Measurements from ENCODE around the gene TNXB. TPM values are rescaled to one million over a fixed set of nuclear protein-coding genes. Genes with fewer than 3 reads are reported as not detected.
"Not testable (repeated sequence)": the region's sequence is repeated elsewhere in the genome, so short reads cannot be mapped to it uniquely, and the experiment has no call there.

Gene TNXB
- total RNA-seq, 2 donors from 2014 or later, result 7.3 to 20.1 TPM

GRCh38 chr6:32046450-32047083 is 62.6 kb downstream of the TNXB start:
- no peaks in the 10 kb centered on the region for H3K4me1 ChIP-seq
- H3K36me3 ChIP-seq, result no peaks in the 10 kb centered on the region
- no peaks in the 10 kb centered on the region for H3K9me3 ChIP-seq
- no peak overlapping the region for H3K27ac ChIP-seq
- peak; percentile 23 for DNase-seq
- intact Hi-C loops (cut with DNase I), result no loop called here
- H3K4me3 ChIP-seq, result no peak overlapping the region
- no peak overlapping the region for H3K9ac ChIP-seq (ENCODE audit: low read depth in 2 of 2, low read length in 2 of 2)
- no peaks in the 10 kb centered on the region for H3K27me3 ChIP-seq
- TF ChIP-seq CTCF (IDR thresholded peaks at IDR 0.05), result no peak

DNA sequence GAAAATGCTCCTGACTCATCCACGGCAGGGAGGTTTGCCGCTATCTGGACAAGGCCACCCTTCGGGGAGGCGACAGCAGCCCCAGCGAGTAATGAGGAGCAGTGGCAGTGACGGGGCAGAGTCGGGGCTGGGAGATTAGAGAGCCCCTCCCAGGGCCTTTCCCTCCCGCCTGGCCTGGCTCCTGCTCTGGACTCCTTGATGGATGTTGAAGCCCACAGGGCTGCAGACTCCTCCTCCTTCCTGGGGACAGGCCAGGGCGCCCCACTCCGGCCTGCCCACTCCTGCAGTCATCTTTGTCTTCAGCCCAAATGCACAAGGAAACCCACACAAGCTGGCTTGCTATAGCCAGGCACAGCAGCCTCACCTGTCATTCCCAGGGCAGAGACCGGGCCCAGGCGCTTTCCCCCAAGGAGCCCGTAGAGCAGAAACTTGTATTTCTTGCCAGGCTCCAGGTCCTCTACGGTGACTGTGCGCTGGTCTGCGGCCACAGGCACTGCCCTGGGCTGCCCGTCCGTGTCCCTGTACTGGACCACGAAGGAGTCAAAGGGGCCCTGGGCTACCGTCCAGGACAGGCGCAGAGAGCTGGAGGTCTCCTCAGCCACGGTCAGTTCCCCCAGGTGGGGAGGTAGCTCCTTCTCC is 63.2 kb downstream of the TNXB start:
- intact Hi-C loops (cut with DNase I), result no loop called here
- Histone ChIP-seq H3K4me3 (no peak overlapping the region), H3K9ac (ENCODE audit: low read depth in 2 of 2, low read length in 2 of 2) (no peak overlapping the region), H3K27me3 (no peaks in the 10 kb centered on the region), H3K27ac (no peak overlapping the region), H3K9me3 (no peaks in the 10 kb centered on the region), H3K4me1 (no peaks in the 10 kb centered on the region), H3K36me3 (no peaks in the 10 kb centered on the region)
- no peak for DNase-seq
- no peak for TF ChIP-seq CTCF (IDR thresholded peaks at IDR 0.05)

GRCh38 chr6:32044916-32045315 is 64.2 kb downstream of the TNXB start:
- DNase-seq; H3K4me3 ChIP-seq; H3K9me3 ChIP-seq; H3K27me3 ChIP-seq; intact Hi-C loops (cut with DNase I); H3K27ac ChIP-seq; H3K36me3 ChIP-seq; H3K9ac ChIP-seq (ENCODE audit: low read depth in 2 of 2, low read length in 2 of 2); H3K4me1 ChIP-seq: not testable (repeated sequence)

DNA sequence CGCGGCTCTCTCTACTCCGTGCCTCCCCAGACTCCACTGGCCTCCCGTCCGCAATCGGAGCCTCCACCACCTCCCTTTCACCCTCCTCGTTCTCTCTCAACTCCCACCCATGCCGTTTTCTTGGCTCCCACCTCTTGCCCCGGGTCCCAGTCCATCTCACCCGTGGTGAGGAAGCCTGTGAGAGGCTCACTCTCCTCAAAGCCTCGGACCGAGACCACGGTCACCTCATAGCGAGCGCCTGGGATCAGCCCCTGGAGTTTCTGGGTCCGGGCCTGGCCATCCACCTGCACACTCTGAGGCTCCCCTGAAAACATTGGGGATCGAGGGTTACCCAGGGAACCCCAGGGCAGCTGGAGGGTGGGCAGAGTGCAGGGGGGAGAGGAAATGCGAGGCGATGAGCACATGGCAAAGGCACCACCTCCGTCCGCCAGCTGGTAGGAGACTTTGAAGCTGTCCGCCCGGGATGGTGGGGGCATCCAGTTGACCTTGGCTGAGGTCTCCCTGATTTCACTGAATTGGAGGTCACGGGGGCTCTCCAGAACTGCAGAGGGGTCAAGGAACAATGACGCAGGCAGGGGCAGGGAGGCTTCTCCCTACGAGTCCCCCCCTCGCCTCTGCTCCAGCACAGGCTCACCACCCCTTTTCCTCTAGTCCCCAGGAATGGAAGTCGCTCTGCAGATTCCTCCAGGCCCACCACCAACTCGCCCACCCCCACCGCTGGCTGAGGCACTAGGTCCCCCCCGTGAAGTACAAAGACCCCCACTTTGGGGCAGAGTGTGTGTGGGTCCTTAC is 65.4 kb downstream of the TNXB start:
- H3K9ac ChIP-seq (ENCODE audit: low read depth in 2 of 2, low read length in 2 of 2); H3K27ac ChIP-seq; H3K27me3 ChIP-seq; H3K36me3 ChIP-seq; intact Hi-C loops (cut with DNase I); DNase-seq; H3K9me3 ChIP-seq; H3K4me3 ChIP-seq; H3K4me1 ChIP-seq: not testable (repeated sequence)

DNA sequence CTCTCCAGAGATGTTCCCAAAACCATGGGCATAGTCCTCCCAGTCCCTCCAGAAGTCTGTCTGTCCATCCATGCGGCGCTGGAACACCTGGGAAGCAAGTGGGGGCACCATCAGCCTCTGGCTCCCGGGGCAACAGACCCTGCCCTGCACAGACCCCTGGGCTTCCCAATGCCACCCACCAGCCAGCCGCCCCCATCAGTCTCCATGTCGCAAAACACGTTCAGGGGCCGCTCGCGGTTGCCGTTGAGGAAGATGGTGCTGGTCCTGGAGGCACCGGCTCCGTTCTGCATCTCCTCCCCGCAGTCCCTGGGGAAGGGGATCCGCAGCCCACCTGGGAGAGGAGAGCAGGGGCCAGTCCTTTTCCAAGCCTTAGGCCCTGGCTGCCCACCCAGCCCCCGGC is 66.9 kb downstream of the TNXB start:
- H3K4me1 ChIP-seq; H3K27ac ChIP-seq; DNase-seq; H3K9me3 ChIP-seq; H3K27me3 ChIP-seq; H3K4me3 ChIP-seq; intact Hi-C loops (cut with DNase I); H3K36me3 ChIP-seq; H3K9ac ChIP-seq (ENCODE audit: low read depth in 2 of 2, low read length in 2 of 2): not testable (repeated sequence)

DNA sequence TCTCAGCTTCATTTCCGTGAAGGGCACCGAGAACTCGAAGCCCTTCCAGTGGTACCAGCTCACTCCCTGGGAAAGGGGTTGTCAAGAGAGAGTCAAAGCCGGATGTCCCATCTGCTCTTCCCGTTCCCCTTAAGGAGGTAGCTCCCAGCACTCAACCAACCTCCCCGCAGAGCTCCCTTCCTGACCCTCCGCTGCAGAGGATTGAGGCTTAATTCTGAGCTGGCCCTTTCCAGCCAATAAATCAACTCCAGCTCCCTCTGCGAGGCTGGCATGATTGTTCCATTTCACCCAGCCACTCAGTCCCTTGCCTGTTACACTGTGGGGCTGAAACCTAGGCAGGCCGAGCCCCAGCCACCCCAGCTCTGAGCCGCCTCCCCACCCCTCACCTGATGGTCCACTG is 67.8 kb downstream of the TNXB start:
- H3K27ac ChIP-seq; intact Hi-C loops (cut with DNase I); H3K9me3 ChIP-seq; DNase-seq; H3K4me1 ChIP-seq; H3K27me3 ChIP-seq; H3K9ac ChIP-seq (ENCODE audit: low read depth in 2 of 2, low read length in 2 of 2); H3K36me3 ChIP-seq; H3K4me3 ChIP-seq: not testable (repeated sequence)

DNA sequence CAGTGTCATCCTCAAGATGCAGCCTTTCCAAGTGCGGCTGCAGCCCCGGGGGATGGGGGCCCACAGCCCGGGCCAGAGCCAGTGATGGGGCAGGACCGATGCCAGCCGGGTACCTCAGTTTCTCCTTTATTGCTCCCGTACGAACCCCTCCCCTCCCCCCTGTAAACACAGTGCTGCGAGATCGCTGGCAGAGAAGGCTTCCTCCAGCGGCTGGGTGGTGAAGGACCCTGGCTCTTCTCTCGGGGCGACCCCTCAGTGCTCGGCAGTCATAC is 68.2 kb downstream of the TNXB start:
- DNase-seq; H3K9me3 ChIP-seq; H3K27ac ChIP-seq; H3K27me3 ChIP-seq; H3K4me1 ChIP-seq; intact Hi-C loops (cut with DNase I); H3K9ac ChIP-seq (ENCODE audit: low read depth in 2 of 2, low read length in 2 of 2); H3K36me3 ChIP-seq; H3K4me3 ChIP-seq: not testable (repeated sequence)

DNA sequence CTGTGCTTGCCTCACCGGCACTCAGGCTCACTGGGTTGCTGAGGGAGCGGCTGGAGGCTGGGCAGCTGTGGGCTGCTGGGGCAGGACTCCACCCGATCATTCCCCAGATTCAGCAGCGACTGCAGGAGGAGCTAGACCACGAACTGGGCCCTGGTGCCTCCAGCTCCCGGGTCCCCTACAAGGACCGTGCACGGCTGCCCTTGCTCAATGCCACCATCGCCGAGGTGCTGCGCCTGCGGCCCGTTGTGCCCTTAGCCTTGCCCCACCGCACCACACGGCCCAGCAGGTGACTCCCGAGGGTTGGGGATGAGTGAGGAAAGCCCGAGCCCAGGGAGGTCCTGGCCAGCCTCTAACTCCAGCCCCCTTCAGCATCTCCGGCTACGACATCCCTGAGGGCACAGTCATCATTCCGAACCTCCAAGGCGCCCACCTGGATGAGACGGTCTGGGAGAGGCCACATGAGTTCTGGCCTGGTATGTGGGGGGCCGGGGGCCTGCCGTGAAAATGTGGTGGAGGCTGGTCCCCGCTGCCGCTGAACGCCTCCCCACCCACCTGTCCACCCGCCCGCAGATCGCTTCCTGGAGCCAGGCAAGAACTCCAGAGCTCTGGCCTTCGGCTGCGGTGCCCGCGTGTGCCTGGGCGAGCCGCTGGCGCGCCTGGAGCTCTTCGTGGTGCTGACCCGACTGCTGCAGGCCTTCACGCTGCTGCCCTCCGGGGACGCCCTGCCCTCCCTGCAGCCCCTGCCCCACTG is 68.7 kb downstream of the TNXB start:
- H3K36me3 ChIP-seq; DNase-seq; intact Hi-C loops (cut with DNase I); H3K4me1 ChIP-seq; H3K9ac ChIP-seq (ENCODE audit: low read depth in 2 of 2, low read length in 2 of 2); H3K9me3 ChIP-seq; H3K4me3 ChIP-seq; H3K27me3 ChIP-seq; H3K27ac ChIP-seq: not testable (repeated sequence)

DNA sequence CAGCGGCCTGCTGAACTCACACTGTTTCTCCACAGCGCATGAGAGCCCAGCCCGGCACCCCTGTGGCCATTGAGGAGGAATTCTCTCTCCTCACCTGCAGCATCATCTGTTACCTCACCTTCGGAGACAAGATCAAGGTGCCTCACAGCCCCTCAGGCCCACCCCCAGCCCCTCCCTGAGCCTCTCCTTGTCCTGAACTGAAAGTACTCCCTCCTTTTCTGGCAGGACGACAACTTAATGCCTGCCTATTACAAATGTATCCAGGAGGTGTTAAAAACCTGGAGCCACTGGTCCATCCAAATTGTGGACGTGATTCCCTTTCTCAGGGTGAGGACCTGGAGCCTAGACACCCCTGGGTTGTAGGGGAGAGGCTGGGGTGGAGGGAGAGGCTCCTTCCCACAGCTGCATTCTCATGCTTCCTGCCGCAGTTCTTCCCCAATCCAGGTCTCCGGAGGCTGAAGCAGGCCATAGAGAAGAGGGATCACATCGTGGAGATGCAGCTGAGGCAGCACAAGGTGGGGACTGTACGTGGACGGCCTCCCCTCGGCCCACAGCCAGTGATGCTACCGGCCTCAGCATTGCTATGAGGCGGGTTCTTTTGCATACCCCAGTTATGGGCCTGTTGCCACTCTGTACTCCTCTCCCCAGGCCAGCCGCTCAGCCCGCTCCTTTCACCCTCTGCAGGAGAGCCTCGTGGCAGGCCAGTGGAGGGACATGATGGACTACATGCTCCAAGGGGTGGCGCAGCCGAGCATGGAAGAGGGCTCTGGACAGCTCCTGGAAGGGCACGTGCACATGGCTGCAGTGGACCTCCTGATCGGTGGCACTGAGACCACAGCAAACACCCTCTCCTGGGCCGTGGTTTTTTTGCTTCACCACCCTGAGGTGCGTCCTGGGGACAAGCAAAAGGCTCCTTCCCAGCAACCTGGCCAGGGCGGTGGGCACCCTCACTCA is 69.5 kb downstream of the TNXB start:
- H3K4me3 ChIP-seq; H3K27me3 ChIP-seq; H3K36me3 ChIP-seq; intact Hi-C loops (cut with DNase I); H3K9me3 ChIP-seq; H3K27ac ChIP-seq; DNase-seq; H3K4me1 ChIP-seq; H3K9ac ChIP-seq (ENCODE audit: low read depth in 2 of 2, low read length in 2 of 2): not testable (repeated sequence)

DNA sequence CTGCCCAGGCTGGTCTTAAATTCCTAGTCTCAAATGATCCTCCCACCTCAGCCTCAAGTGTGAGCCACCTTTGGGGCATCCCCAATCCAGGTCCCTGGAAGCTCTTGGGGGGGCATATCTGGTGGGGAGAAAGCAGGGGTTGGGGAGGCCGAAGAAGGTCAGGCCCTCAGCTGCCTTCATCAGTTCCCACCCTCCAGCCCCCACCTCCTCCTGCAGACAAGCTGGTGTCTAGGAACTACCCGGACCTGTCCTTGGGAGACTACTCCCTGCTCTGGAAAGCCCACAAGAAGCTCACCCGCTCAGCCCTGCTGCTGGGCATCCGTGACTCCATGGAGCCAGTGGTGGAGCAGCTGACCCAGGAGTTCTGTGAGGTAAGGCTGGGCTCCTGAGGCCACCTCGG is 70.3 kb downstream of the TNXB start:
- intact Hi-C loops (cut with DNase I); H3K9me3 ChIP-seq; H3K27me3 ChIP-seq; H3K36me3 ChIP-seq; H3K4me1 ChIP-seq; H3K9ac ChIP-seq (ENCODE audit: low read depth in 2 of 2, low read length in 2 of 2); H3K27ac ChIP-seq; DNase-seq; H3K4me3 ChIP-seq: not testable (repeated sequence)

Measured in colonic mucosa (tissue), 4 donors.